HG03159 (cell line): ENCODE data around the gene CDCA4.

Experiments used
- ATAC-seq: cut with Tn5 transposase; IDR thresholded peaks from one replicate; pipeline ENCODE4 v1.9.1; 2021; ENCODE audit warnings: mild to moderate bottlenecking, moderate library complexity; ENCODE audit not compliant: unreplicated experiment

Gene CDCA4

GRCh38 chr14:104977008-104977680 lies 43.7 kb downstream of the CDCA4 start:
- ATAC-seq, result no peak

- ATAC-seq, result peak; percentile 60
Observed at GRCh38 chr14:104976198-104977007, 44.5 kb downstream of the CDCA4 start.

- no peak for ATAC-seq
Observed at GRCh38 chr14:104975481-104976197, 45.2 kb downstream of the CDCA4 start.

- ATAC-seq, result no peak
Observed at GRCh38 chr14:104974665-104975390, 46.1 kb downstream of the CDCA4 start.

GRCh38 chr14:104974146-104974541 lies 46.7 kb downstream of the CDCA4 start:
- no peak for ATAC-seq

GRCh38 chr14:104973385-104974145 lies 47.3 kb downstream of the CDCA4 start:
- no peak for ATAC-seq

GRCh38 chr14:104973135-104973384 lies 47.8 kb downstream of the CDCA4 start:
- ATAC-seq, result no peak

GRCh38 chr14:104972301-104973134 lies 48.4 kb downstream of the CDCA4 start:
- ATAC-seq, result no peak

- ATAC-seq, result no peak
Observed at GRCh38 chr14:104971447-104972240, 49.2 kb downstream of the CDCA4 start.

- no peak for ATAC-seq
Observed at GRCh38 chr14:104970231-104971068, 50.4 kb downstream of the CDCA4 start.

GRCh38 chr14:104969741-104970230 lies 51.1 kb downstream of the CDCA4 start:
- no peak for ATAC-seq

GRCh38 chr14:104968541-104969401 lies 52.1 kb downstream of the CDCA4 start:
- no peak for ATAC-seq

- ATAC-seq, result no peak
Observed at GRCh38 chr14:104968153-104968527, 52.7 kb downstream of the CDCA4 start.

GRCh38 chr14:104967386-104968152 lies 53.3 kb downstream of the CDCA4 start:
- ATAC-seq, result no peak

GRCh38 chr14:104966981-104967385 lies 53.9 kb downstream of the CDCA4 start:
- ATAC-seq, result no peak

- ATAC-seq, result no peak
Observed at GRCh38 chr14:104966261-104966865, 54.5 kb downstream of the CDCA4 start.
